Measurements from ENCODE around the gene DOCK3. TPM values are rescaled to one million over a fixed set of nuclear protein-coding genes. Genes with fewer than 3 reads are reported as not detected.

The DOCK3 gene
- polyA plus RNA-seq, 1 donor = 2.1 TPM

Other genes with a start within 250 kb of the DOCK3 start
- 14.6 TPM for gene CACNA2D2, start 171.3 kb upstream of the DOCK3 start, polyA plus RNA-seq (ENCODE audit: insufficient read length)
- gene C3orf18, start 107.2 kb upstream of the DOCK3 start, polyA plus RNA-seq (ENCODE audit: insufficient read length) = 19.4 TPM
- gene HEMK1, start 105.4 kb upstream of the DOCK3 start, polyA plus RNA-seq (ENCODE audit: insufficient read length) = 22.8 TPM
- gene CISH, start 63.2 kb upstream of the DOCK3 start, polyA plus RNA-seq (ENCODE audit: insufficient read length) = 29.4 TPM
- 49.1 TPM for gene MAPKAPK3, start 57.8 kb upstream of the DOCK3 start, polyA plus RNA-seq (ENCODE audit: insufficient read length)

Data from left kidney (tissue), 1 donor.